Loucy (cell line): ENCODE measurements around the gene TSPAN9.

ENCODE experiments used
- EZH2phosphoT487 ChIP-seq: fragments of 200-600 bp; IDR thresholded peaks from 2 replicates; pipeline ENCODE4 v1.6.1; 2018; ENCODE audit warnings: antibody characterized with exemption, mild to moderate bottlenecking, moderate library complexity, borderline replicate concordance
- TF ChIP-seq, protein P1 (sequence below): fragments of 200-600 bp; sonication (generic); conservative IDR thresholded peaks from 2 replicates; pipeline ENCODE4 v1.5.1; 2014; ENCODE audit warnings: mild to moderate bottlenecking, antibody characterized with exemption, low read length

DNA sequence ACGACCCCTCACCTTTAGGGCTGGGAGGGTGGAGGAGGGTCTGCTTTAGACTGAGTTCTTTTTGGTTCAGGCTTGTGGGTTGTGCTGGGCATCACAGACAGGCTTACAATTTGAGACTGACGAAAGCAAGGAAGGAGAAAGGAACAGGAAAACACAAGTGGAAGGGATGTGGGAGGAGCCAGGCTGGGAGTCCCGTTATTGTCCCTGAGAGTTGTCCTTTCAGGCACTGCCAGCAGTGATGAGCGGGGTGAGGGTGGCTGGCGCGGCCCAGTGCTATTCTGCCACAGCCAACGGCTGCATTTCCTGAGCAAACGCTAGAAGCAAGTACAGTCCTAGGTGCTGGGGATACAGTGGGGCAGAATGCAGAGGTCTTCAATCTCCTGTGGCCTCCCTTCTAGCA lies 29.2 kb upstream of the TSPAN9 start:
- TF ChIP-seq, protein P1, sequence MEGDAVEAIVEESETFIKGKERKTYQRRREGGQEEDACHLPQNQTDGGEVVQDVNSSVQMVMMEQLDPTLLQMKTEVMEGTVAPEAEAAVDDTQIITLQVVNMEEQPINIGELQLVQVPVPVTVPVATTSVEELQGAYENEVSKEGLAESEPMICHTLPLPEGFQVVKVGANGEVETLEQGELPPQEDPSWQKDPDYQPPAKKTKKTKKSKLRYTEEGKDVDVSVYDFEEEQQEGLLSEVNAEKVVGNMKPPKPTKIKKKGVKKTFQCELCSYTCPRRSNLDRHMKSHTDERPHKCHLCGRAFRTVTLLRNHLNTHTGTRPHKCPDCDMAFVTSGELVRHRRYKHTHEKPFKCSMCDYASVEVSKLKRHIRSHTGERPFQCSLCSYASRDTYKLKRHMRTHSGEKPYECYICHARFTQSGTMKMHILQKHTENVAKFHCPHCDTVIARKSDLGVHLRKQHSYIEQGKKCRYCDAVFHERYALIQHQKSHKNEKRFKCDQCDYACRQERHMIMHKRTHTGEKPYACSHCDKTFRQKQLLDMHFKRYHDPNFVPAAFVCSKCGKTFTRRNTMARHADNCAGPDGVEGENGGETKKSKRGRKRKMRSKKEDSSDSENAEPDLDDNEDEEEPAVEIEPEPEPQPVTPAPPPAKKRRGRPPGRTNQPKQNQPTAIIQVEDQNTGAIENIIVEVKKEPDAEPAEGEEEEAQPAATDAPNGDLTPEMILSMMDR = no peak
- no peak for TF ChIP-seq EZH2phosphoT487
